GM12878 (cell line): ENCODE results near the gene NME7. TPM values are rescaled to one million over a fixed set of nuclear protein-coding genes. Genes with fewer than 3 reads are reported as not detected.

ENCODE experiments used
- ATAC-seq: fragments of 200-7000 bp; cut with Tn5 transposase; 3 replicates; pipeline ENCODE4 v1.9.1; 2020; ENCODE audit warnings: mild to moderate bottlenecking, moderate library complexity
- BruUV-seq: library from RNA; stranded (reverse); fragments of 400-500 nt; replicated peaks from 2 replicates; lab custom pipeline; 2021; lab: Mats Ljungman, UMichigan
- CTCF ChIA-PET: fragments of 300-600 bp; sonication (Branson Sonifier 250); formaldehyde crosslinking; extraction: SDS; loops from one replicate; lab custom pipeline; 2021; ENCODE audit warnings: inconsistent platforms; lab: Yijun Ruan, JAX
- POLR2A ChIA-PET: fragments of 350-600 bp; formaldehyde crosslinking; extraction: SDS; loops from one replicate; lab custom pipeline; 2021; ENCODE audit warnings: inconsistent platforms; lab: Charles Lee
- RAD21 ChIA-PET: fragments of 300-600 bp; sonication (Branson Sonifier 250); formaldehyde crosslinking; loops from one replicate; lab custom pipeline; 2023; ENCODE audit warnings: antibody characterized with exemption; ENCODE audit not compliant: unreplicated experiment; lab: Charles Lee
- SMC1A ChIA-PET: fragments of 300-600 bp; sonication (Branson Sonifier 250); formaldehyde crosslinking; loops from one replicate; lab custom pipeline; 2023; ENCODE audit not compliant: unreplicated experiment, uncharacterized antibody; lab: Charles Lee
- DNase-seq: peaks from one replicate; pipeline ENCODE4 v3.0.0-alpha.2; 2011; ENCODE audit warnings: low read depth, low spot score
- FAIRE-seq: peaks from 3 replicates; lab custom pipeline; 2011; peaks lifted over from hg19 to GRCh38; lab: Jason Lieb, UNC
- H2AFZ ChIP-seq: 2 replicates; pipeline ENCODE4 v1.6.0; 2011; ENCODE audit warnings: low read depth, low read length, control low read depth; ENCODE audit not compliant: control insufficient read depth
- H3K27ac ChIP-seq: 2 replicates; pipeline ENCODE4 v1.5.1; 2011; ENCODE audit warnings: control low read depth; ENCODE audit not compliant: control insufficient read depth, insufficient read depth
- H3K27me3 ChIP-seq, 2 experiments: replicated peaks in 1 of 2; 2 replicates each; pipeline versions ENCODE4 v1.6.0 to v1.6.1; 2011; ENCODE audit warnings: low read length in 1 of 2; ENCODE audit not compliant: control insufficient read depth in 2 of 2, insufficient read depth in 2 of 2
- H3K36me3 ChIP-seq, 2 experiments: 2 replicates each; pipeline ENCODE4 v1.5.1; 2011; ENCODE audit warnings: low read length in 1 of 2; ENCODE audit not compliant: control insufficient read depth in 2 of 2, insufficient read depth in 2 of 2
- H3K4me1 ChIP-seq: 2 replicates; pipeline ENCODE4 v1.6.1; 2011; ENCODE audit warnings: mild to moderate bottlenecking, low read length, moderate library complexity, mixed read lengths; ENCODE audit not compliant: control insufficient read depth, insufficient read depth
- H3K4me2 ChIP-seq: 2 replicates; pipeline ENCODE4 v1.6.0; 2011; ENCODE audit warnings: control low read depth; ENCODE audit not compliant: control insufficient read depth, insufficient read depth
- H3K4me3 ChIP-seq: fragments of 200-600 bp; sonication (generic); 2 replicates; pipeline ENCODE4 v1.5.1; 2016
- H3K79me2 ChIP-seq: 2 replicates; pipeline ENCODE4 v1.6.0; 2011; ENCODE audit warnings: low read length; ENCODE audit not compliant: control insufficient read depth, insufficient read depth
- H3K9ac ChIP-seq: 2 replicates; pipeline ENCODE4 v1.8.0; 2011; ENCODE audit warnings: low read length, control low read depth, mixed read lengths; ENCODE audit not compliant: control insufficient read depth, insufficient read depth
- H3K9me3 ChIP-seq: replicated peaks from 3 replicates; pipeline ENCODE4 v1.5.1; 2011; ENCODE audit warnings: mild to moderate bottlenecking, low read length; ENCODE audit not compliant: control insufficient read depth, insufficient read depth
- H4K20me1 ChIP-seq: 2 replicates; pipeline ENCODE4 v1.6.0; 2011; ENCODE audit not compliant: control insufficient read depth, insufficient read depth
- ATF7 ChIP-seq: fragments of 450-650 bp; IDR thresholded peaks from 2 replicates; pipeline ENCODE4 v1.6.1; 2016; ENCODE audit warnings: low read depth, mild to moderate bottlenecking
- CBX5 ChIP-seq: sonication (generic); IDR thresholded peaks from 2 replicates; pipeline ENCODE4 v1.6.1; 2016; ENCODE audit warnings: low read depth, moderate library complexity, mild to moderate bottlenecking, inconsistent platforms
- CEBPB ChIP-seq, 2 experiments: fragments of 150-350 bp in 1 of 2; IDR thresholded peaks; 2 replicates each; pipeline ENCODE4 v1.6.1; 2012 to 2014; ENCODE audit warnings: low read depth in 2 of 2, low read length in 2 of 2, borderline replicate concordance in 1 of 2, inconsistent platforms in 1 of 2
- CREM ChIP-seq: IDR thresholded peaks from 2 replicates; pipeline ENCODE4 v1.6.1; 2014; ENCODE audit warnings: antibody characterized with exemption, low read depth
- EED ChIP-seq: sonication (generic); IDR thresholded peaks from 2 replicates; pipeline ENCODE4 v1.6.1; 2016; ENCODE audit warnings: antibody characterized with exemption, low read depth
- IKZF1 ChIP-seq: fragments of 450-650 bp; conservative IDR thresholded peaks from 2 replicates; pipeline ENCODE4 v1.6.1; 2017; ENCODE audit warnings: antibody characterized with exemption, mild to moderate bottlenecking
- MTA2 ChIP-seq: fragments of 450-650 bp; IDR thresholded peaks from 2 replicates; pipeline ENCODE4 v1.6.1; 2016; ENCODE audit warnings: low read depth, mild to moderate bottlenecking, moderate library complexity
- MYC ChIP-seq: IDR thresholded peaks from 2 replicates; pipeline ENCODE4 v1.6.1; 2011; ENCODE audit warnings: mild to moderate bottlenecking, low read length, moderate library complexity, inconsistent platforms; ENCODE audit not compliant: insufficient read depth, insufficient replicate concordance, insufficient read length, severe bottlenecking
- NBN ChIP-seq: fragments of 450-650 bp; IDR thresholded peaks from 2 replicates; pipeline ENCODE4 v1.6.1; 2016
- NRF1 ChIP-seq: conservative IDR thresholded peaks from 2 replicates; pipeline ENCODE4 v1.6.1; 2011; ENCODE audit warnings: mild to moderate bottlenecking, low read depth, low read length, improper control_type of control experiment
- RUNX3 ChIP-seq: IDR thresholded peaks from 2 replicates; pipeline ENCODE4 v1.6.1; 2012; ENCODE audit warnings: low read length, inconsistent platforms
- SMARCA5 ChIP-seq: fragments of 450-650 bp; IDR thresholded peaks from 2 replicates; pipeline ENCODE4 v1.6.1; 2017; ENCODE audit warnings: mild to moderate bottlenecking
- STAT1 ChIP-seq: fragments of 450-650 bp; conservative IDR thresholded peaks from 2 replicates; pipeline ENCODE4 v1.6.1; 2014; ENCODE audit warnings: antibody characterized with exemption, mild to moderate bottlenecking
- WGBS: methylation state at CpG from one replicate; pipeline ENCODE4 v1.1.6; 2016; ENCODE audit warnings: low lambda C conversion rate; ENCODE audit not compliant: insufficient replicate concordance, insufficient coverage; ENCODE audit errors: missing lambda C conversion rate; 5-methylcytosine and 5-hydroxymethylcytosine counted together
- in situ Hi-C: fragments of 300-500 bp; cut with MboI; formaldehyde crosslinking; loops from 9 replicates; pipeline ENCODE4 v1.14.3; 2018; ENCODE audit warnings: mixed read lengths
- intact Hi-C: fragments of 100-400 bp; cut with micrococcal nuclease; formaldehyde crosslinking; loops from one replicate; pipeline ENCODE4 v1.14.2; 2022; ENCODE audit not compliant: unreplicated experiment
- polyA plus RNA-seq, 11 experiments: library from polyadenylated mRNA; depleted of rRNA in 4 of 11; unstranded in 6 of 11; stranded (reverse) in 5 of 11; fragments of >200 nt; fragmentation: Nextera tagmentation in 4 of 11; fragmentation: Illumina TruSeq in 1 of 11; extraction: Ambion mirVana in 4 of 11; extraction: Trizol in 1 of 11; gene quantifications; 1 replicate in 1 of 11; 2 replicates in 10 of 11; pipeline versions ENCODE4 v1.2.1 to v1.2.3, GENCODE V29; 2011 to 2016; ENCODE audit warnings: inconsistent platforms in 2 of 11, missing spikeins in 2 of 11, low read depth in 1 of 11
- total RNA-seq, 4 experiments: library from RNA; depleted of rRNA in 3 of 4; stranded (reverse); fragments of >200 nt in 3 of 4; fragmentation: Illumina TruSeq in 1 of 4; extraction: Trizol in 1 of 4; gene quantifications; 2 replicates each; pipeline versions ENCODE4 v1.2.1 to v1.2.3, GENCODE V29; 2013 to 2021
- TF ChIP-seq, protein P1 (sequence below): fragments of 450-650 bp; formaldehyde crosslinking; IDR thresholded peaks from 2 replicates; pipeline ENCODE4 v1.5.0; 2022; ENCODE audit warnings: mild to moderate bottlenecking, missing genetic modification characterization
- TF ChIP-seq, protein P2 (sequence below): IDR thresholded peaks from 2 replicates; pipeline ENCODE4 v1.6.1; 2012; ENCODE audit warnings: mild to moderate bottlenecking, low read depth, low read length

The NME7 gene
- total and polyA plus RNA-seq, 10 of the 15 experiments (the other 5 are each of a cell fraction or from before 2014, with no cell fraction given) = 1.5 to 15.6 (median 7.2) TPM

DNA sequence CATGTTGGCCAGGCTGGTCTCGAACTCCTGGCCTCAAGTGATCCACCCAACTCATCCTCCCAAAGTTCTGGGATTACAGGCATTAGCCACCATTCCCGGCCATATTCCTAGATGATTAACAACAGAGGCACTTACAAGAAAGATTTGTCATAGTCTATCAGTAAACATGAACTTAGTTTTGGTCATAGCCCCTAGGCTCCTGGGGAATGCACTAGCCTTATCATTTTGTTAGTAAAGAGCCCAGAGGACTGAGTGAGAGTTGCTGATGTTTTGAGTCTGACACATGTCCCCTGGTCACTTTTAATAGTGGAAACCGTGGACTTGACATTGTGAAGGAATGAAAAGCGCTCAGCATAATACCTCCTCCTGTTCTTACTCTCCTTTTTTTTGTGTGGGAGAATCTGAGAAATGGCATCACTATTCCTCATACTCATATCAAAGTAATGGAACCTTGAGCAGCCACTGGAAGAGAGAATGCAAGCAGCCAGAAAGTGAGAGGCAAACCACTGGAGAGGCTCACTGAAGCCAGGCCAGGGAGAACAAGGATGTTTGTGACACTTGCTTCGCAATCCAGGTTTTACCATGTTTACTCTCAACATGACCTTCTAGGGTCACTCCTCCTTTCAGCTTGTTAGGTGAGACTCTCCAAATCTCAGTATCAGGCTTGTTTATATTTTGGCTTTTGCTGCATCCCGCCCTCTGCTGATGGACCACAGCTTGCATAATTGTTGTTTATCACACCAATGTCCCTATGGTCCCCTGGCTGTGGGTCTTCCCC, 246.3 kb downstream of the NME7 start (continued):
- TF ChIP-seq, protein P1, sequence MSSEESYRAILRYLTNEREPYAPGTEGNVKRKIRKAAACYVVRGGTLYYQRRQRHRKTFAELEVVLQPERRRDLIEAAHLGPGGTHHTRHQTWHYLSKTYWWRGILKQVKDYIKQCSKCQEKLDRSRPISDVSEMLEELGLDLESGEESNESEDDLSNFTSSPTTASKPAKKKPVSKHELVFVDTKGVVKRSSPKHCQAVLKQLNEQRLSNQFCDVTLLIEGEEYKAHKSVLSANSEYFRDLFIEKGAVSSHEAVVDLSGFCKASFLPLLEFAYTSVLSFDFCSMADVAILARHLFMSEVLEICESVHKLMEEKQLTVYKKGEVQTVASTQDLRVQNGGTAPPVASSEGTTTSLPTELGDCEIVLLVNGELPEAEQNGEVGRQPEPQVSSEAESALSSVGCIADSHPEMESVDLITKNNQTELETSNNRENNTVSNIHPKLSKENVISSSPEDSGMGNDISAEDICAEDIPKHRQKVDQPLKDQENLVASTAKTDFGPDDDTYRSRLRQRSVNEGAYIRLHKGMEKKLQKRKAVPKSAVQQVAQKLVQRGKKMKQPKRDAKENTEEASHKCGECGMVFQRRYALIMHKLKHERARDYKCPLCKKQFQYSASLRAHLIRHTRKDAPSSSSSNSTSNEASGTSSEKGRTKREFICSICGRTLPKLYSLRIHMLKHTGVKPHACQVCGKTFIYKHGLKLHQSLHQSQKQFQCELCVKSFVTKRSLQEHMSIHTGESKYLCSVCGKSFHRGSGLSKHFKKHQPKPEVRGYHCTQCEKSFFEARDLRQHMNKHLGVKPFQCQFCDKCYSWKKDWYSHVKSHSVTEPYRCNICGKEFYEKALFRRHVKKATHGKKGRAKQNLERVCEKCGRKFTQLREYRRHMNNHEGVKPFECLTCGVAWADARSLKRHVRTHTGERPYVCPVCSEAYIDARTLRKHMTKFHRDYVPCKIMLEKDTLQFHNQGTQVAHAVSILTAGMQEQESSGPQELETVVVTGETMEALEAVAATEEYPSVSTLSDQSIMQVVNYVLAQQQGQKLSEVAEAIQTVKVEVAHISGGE (CRISPR knock-in tag) = no peak
- no peak for TF ChIP-seq MYC
- TF ChIP-seq IKZF1 = no peak

DNA sequence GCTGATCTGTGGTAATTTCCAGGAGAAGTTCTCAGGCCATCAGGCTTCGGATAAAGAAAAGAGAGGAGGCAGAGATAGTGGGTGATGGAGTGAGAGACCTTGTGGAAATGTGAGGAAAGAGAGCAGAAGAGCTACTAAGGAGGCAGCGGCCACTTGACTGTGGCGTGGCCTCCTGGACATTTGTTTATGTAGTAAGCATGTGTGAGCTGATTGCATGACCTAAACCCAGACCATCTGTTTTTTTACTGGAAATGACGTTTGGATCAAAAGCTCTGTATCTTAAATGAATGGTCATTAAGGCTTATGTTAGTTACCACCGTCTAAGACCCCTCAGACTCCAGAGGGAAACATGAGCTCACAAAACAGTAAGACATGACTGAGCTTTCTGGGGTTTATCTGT, 247.5 kb downstream of the NME7 start:
- FAIRE-seq = no peak
- no TSS peak for BruUV-seq
- DNase-seq = no peak
- Histone ChIP-seq H3K36me3 (no peaks in the 10 kb centered on the region; a peak in 1 of 4 replicates), H4K20me1 (no peaks in the 10 kb centered on the region), H3K9ac (no peak overlapping the region), H3K4me3 (no peak overlapping the region), H2AFZ (no peak overlapping the region), H3K9me3 (no peaks in the 10 kb centered on the region), H3K4me1 (peaks cover 8% of the 10 kb centered on the region), H3K79me2 (no peaks in the 10 kb centered on the region), H3K27me3 (no peaks in the 10 kb centered on the region), H3K4me2 (no peak overlapping the region), H3K27ac (no peak overlapping the region)
- 62% methylated on average over 5 of the region's 5 CpGs for WGBS
- in situ Hi-C loops (no loop called here), intact Hi-C loops (no loop called here)
- POLR2A ChIA-PET = interaction anchor here (1.3 to 1.5 kb wide), 2 partner anchors 9 to 13 kb away, joined by 3 to 8 read pairs; no protein-coding TSS in a partner anchor
- ATAC-seq = no peak
- RAD21 ChIA-PET = interaction anchor here (0.5 to 2.2 kb wide), 10 partner anchors 10 to 777 kb away, joined by 3 to 13 read pairs (median 3); no protein-coding TSS in a partner anchor
- SMC1A ChIA-PET = interaction anchor here (0.7 to 5.9 kb wide), 12 partner anchors 10 to 777 kb away, joined by 3 to 47 read pairs (median 4); no protein-coding TSS in a partner anchor
- CTCF ChIA-PET = interaction anchor here (1.2 to 3.5 kb wide), 8 partner anchors 9 to 672 kb away, joined by 3 to 22 read pairs (median 6); no protein-coding TSS in a partner anchor
- no peak for TF ChIP-seq MTA2
- TF ChIP-seq SMARCA5 = no peak
- no peak for TF ChIP-seq NRF1
- no peak for TF ChIP-seq CBX5
- no peak for TF ChIP-seq NBN
- TF ChIP-seq RUNX3 = no peak
- TF ChIP-seq ATF7 = no peak
- TF ChIP-seq EED = no peak
- TF ChIP-seq CREM = no peak
- no peak for TF ChIP-seq STAT1
- TF ChIP-seq, protein P2, sequence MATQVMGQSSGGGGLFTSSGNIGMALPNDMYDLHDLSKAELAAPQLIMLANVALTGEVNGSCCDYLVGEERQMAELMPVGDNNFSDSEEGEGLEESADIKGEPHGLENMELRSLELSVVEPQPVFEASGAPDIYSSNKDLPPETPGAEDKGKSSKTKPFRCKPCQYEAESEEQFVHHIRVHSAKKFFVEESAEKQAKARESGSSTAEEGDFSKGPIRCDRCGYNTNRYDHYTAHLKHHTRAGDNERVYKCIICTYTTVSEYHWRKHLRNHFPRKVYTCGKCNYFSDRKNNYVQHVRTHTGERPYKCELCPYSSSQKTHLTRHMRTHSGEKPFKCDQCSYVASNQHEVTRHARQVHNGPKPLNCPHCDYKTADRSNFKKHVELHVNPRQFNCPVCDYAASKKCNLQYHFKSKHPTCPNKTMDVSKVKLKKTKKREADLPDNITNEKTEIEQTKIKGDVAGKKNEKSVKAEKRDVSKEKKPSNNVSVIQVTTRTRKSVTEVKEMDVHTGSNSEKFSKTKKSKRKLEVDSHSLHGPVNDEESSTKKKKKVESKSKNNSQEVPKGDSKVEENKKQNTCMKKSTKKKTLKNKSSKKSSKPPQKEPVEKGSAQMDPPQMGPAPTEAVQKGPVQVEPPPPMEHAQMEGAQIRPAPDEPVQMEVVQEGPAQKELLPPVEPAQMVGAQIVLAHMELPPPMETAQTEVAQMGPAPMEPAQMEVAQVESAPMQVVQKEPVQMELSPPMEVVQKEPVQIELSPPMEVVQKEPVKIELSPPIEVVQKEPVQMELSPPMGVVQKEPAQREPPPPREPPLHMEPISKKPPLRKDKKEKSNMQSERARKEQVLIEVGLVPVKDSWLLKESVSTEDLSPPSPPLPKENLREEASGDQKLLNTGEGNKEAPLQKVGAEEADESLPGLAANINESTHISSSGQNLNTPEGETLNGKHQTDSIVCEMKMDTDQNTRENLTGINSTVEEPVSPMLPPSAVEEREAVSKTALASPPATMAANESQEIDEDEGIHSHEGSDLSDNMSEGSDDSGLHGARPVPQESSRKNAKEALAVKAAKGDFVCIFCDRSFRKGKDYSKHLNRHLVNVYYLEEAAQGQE = no peak
- no peak for TF ChIP-seq CEBPB (IDR thresholded peaks at IDR 0.05; ENCODE audit: borderline replicate concordance in 1 of 2, low read depth in 2 of 2, low read length in 2 of 2)
